HG03439 (cell line): ENCODE measurements around the gene PTAR1.

ENCODE experiments used
- ATAC-seq: cut with Tn5 transposase; IDR thresholded peaks from one replicate; pipeline ENCODE4 v1.9.1; 2021; ENCODE audit warnings: mild to moderate bottlenecking, moderate library complexity; ENCODE audit not compliant: unreplicated experiment

The PTAR1 gene

DNA sequence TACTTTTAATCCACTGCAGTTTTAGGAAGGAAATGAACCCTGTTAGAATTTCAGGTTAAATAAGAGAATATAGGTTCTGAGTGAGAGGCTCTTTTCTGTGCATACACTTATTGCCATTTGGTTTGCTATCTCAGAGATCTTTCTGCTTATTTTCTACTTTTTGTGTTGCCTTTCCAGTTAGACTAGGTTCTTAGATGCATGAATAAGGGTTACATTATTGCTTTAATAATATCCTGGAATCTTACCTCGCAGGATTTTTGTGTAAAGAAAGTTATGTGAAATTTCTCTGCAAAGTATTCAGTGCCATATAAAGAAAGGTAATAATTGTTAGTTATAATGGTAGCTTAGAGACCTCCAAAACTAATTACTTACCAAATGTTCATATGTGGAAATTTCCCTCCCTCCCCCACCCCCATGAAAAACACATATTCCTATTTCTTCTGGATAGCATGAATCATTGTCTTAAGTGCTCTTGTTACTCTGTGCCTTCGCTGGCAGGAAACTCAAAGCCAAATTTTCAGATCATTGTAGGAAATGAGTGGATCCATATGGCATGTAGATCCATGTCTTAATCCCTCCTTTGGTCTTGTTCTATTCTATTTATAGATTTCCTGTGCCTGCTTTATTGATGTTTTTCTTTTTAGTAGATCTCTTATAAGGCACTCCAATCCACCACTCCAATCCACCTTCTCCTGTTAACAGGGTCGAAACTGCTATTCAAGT, 84.9 kb downstream of the PTAR1 start:
- no peak for ATAC-seq

- ATAC-seq: no peak
Observed at GRCh38 chr9:69674112-69674685, 85.6 kb downstream of the PTAR1 start.

- ATAC-seq: no peak
Observed at GRCh38 chr9:69673311-69673640, 86.5 kb downstream of the PTAR1 start.

DNA sequence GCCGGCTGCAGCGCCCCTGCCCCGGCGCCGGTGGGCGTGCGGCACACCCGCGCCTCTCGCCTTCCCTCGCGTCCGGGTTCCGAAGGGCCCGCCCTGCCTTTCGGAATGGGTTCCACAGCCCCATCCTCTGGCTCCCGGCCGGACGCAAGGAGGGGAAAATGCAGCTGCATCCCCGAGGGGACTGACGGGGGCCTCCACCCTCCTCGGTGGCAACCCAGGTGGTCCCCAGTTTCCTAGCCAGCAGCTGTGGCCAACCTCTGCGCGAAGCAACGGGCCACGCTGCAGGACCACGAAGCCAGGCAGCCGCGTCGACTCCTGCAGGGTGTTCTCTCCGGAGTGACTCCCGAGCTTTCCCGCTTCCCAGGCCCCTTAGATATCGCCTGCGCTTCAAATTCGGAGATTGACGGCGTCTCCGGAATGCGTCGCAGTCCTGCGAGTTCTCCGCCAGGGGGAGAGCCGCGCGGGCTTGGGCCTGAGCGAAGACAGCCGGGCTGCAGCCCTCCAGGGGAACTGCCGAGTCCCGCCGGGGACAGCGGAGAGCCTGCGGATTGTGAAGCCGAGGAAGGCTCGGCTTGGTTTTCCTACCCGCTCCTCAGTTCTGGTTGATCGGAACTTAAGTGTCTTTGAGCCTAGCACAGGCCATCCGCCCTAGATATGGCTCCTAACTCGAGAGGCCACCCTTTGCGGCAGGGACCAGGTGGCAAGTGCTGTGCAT, 87.1 kb downstream of the PTAR1 start:
- peak; percentile 94 for ATAC-seq

DNA sequence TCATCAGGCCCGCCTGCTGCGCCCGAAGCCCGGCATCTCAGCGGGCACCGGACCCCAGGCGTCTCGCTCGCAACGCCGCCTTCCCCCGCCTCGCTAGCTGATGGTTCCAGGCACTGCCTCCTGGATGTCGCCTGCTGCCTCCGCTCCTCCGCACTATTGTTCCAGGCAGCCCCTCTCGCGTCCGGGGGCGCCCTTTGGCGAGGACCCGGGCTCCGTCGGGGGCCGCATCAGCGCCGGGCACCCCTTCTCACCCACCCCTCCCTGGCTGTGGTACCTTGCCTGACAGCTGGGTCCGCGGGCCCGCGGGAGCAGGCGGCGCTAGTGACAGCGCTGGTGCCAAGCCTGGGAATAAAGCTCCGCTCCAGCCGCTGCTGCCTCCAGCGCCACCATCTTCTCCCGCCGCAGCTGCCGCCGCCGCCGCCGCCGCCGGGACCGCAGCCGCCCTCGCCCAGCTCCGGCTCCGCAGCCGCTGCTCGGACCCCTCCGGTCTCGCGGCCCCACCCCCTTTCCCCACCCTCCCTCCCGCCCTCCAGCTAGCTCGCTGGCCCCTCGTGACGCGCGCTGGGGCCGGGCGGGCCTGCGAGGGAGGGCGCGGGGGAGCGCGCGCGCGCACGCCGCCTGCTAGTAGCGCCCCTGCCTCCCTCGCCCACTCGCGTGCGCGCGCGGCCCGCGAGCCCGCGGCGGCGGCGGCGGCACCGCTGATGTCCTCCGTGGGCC, 87.8 kb downstream of the PTAR1 start, which contains the start of gene APBA1:
TSS of gene APBA1 (minus strand) at position 493 of the 717 bp plus-strand sequence.
- ATAC-seq: peak; percentile 36

DNA sequence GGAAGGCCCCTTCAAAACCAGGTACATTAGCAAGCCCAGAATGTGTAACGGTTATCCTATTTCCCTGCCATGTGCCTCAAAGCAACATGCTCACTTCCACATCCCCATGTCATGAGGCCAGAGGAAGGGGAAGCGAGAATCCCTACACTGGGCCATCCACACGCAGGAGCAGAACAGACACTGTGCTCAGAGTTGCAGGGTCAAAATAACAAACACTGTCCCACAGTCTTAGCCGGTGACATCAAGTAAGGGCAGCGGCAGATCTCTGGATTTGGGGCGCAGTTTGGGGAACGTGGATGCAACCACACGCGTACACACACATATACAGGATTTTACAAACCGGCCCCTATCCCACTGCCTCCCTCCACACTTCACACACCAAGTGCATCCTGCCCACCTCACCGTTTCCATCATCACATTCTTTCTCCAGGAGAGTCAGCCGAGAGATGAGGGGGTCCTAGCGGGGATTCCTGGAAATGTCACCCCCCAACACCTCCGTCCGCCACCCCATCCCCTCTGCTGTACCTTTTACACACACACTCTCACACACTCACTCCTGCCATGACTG, 88.4 kb downstream of the PTAR1 start:
- no peak for ATAC-seq

DNA sequence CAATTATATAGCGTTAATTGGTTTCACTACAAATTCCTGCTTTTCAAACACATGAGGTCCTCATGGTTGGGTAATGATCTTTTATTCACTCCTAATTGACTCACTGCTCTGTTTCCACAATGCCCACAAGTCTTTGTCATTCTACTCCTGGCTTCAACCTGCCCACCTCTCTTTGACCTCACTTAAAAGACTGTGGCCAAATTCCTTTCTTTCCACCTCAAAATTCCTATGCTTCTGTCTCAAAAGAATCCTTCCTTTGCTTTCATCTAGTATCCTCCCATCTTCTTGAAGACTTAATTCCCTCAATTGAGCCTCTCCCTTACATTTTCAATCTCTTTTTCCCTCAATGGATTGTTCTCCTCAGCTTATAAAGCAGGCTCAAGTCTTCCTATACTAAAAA, 92.5 kb downstream of the PTAR1 start:
- ATAC-seq: no peak

- ATAC-seq: no peak
Observed at GRCh38 chr9:69660304-69660703, 99.5 kb downstream of the PTAR1 start.
